Activated T-cell treated with anti-CD3 and anti-CD28 coated beads for 4 hours (primary cell): ENCODE results near the gene PCP4.

ENCODE experiments used
- DNase-seq: peaks from one replicate; pipeline ENCODE4 v3.0.0-alpha.2; 2020

Gene PCP4

GRCh38 chr21:39867198-39867650 lies at the start of gene PCP4:
TSS of gene PCP4 (plus strand) at chr21:39867438. CDS start at chr21:39867502, 64 bp downstream.
- DNase-seq, result no peak

- DNase-seq, result no peak
Measured at GRCh38 chr21:39818557-39818956, 48.7 kb upstream of the PCP4 start.

GRCh38 chr21:39822042-39822441 lies 45.2 kb upstream of the PCP4 start:
- DNase-seq, result no peak

GRCh38 chr21:39825250-39825649 lies 42.0 kb upstream of the PCP4 start:
- DNase-seq, result no peak

- DNase-seq, result no peak
Measured at GRCh38 chr21:39834543-39834942, 32.7 kb upstream of the PCP4 start.

- DNase-seq, result no peak
Measured at GRCh38 chr21:39837861-39838359, 29.3 kb upstream of the PCP4 start.

GRCh38 chr21:39840373-39841097 lies 26.7 kb upstream of the PCP4 start:
- DNase-seq, result no peak

GRCh38 chr21:39842741-39843459 lies 24.3 kb upstream of the PCP4 start:
- DNase-seq, result no peak

GRCh38 chr21:39843483-39843882 lies 23.8 kb upstream of the PCP4 start:
- DNase-seq, result no peak

- no peak for DNase-seq
Measured at GRCh38 chr21:39843916-39844315, 23.3 kb upstream of the PCP4 start.

- no peak for DNase-seq
Measured at GRCh38 chr21:39845571-39846130, 21.6 kb upstream of the PCP4 start.

- no peak for DNase-seq
Measured at GRCh38 chr21:39847877-39848276, 19.4 kb upstream of the PCP4 start.

GRCh38 chr21:39849014-39849655 lies 18.1 kb upstream of the PCP4 start:
- DNase-seq, result no peak

GRCh38 chr21:39850333-39850732 lies 16.9 kb upstream of the PCP4 start:
- no peak for DNase-seq

- DNase-seq, result no peak
Measured at GRCh38 chr21:39851002-39851618, 16.1 kb upstream of the PCP4 start.

- DNase-seq, result no peak
Measured at GRCh38 chr21:39852021-39852721, 15.1 kb upstream of the PCP4 start.

- no peak for DNase-seq
Measured at GRCh38 chr21:39852726-39853500, 14.3 kb upstream of the PCP4 start.

- DNase-seq, result no peak
Measured at GRCh38 chr21:39854572-39854971, 12.7 kb upstream of the PCP4 start.

- DNase-seq, result no peak
Measured at GRCh38 chr21:39855595-39855994, 11.6 kb upstream of the PCP4 start.

GRCh38 chr21:39860600-39860999 lies 6.6 kb upstream of the PCP4 start:
- no peak for DNase-seq

GRCh38 chr21:39863111-39863510 lies 4.1 kb upstream of the PCP4 start:
- DNase-seq, result no peak
